Stimulated activated CD4-positive, alpha-beta T cell treated with anti-CD3 and anti-CD28 coated beads, Interleukin-4, amount 100 ng/mL, for 1 hour (primary cell): ENCODE results near the gene CAMK1D.
"Not testable (repeated sequence)": the region's sequence is repeated elsewhere in the genome, so short reads cannot be mapped to it uniquely, and the experiment has no call there.

Source experiments
- DNase-seq: peaks from one replicate; pipeline ENCODE4 v3.0.0-alpha.2; 2020

The CAMK1D gene

DNA sequence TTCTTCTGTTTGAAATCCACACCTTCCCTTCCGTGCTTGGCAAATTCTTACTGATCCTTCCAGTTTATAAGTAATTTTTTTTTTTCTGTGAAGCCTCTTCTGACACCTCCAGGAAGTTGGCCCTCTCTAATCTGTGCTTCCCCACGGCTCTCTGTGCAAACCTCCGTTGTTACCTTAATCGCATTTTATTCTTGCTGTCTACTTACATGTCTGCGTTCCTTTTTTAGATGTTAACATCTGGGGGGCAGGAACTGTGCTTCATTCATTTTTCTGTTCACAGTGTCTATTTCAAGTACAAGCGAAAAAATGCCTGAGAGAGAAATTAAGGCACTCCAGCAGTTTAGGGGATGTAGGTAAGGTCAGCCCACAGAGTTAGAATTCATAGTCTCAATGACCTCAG, 8.4 kb upstream of the CAMK1D start:
- no peak for DNase-seq

GRCh38 chr10:12341526-12341925, 7.8 kb upstream of the CAMK1D start:
- no peak for DNase-seq

GRCh38 chr10:12344375-12345110, 4.8 kb upstream of the CAMK1D start:
- no peak for DNase-seq

- DNase-seq: no peak
Observed at GRCh38 chr10:12346707-12347106, 2.6 kb upstream of the CAMK1D start.

GRCh38 chr10:12348294-12348869, 965 bp upstream of the CAMK1D start:
- DNase-seq: no peak

- DNase-seq: no peak
Observed at GRCh38 chr10:12349629-12350166, 351 bp downstream of the CAMK1D start.

- DNase-seq: peak; percentile 45
Observed at GRCh38 chr10:12350167-12350872, 973 bp downstream of the CAMK1D start.

DNA sequence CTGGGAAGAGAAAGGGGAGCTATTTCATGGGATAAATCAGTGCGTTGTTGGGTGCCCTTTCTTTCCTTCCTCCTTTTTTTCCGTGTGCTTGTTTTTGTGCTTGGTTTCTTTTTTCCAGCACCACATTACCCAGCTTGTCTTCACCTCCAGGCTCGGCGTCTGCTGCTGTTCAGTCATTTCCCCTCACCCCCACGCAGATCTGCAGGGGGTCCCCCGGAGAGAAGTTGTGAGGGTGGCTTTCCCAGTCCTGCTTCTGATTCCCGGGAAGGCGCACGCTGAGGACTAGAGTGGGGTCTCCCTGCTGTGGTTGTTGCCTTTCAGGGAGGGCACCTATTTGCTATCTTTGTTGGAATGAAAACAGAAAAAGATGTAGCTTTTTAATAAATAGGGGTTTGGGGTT, 1.6 kb downstream of the CAMK1D start:
- DNase-seq: no peak

- no peak for DNase-seq
Observed at GRCh38 chr10:12351447-12351846, 2.1 kb downstream of the CAMK1D start.

- DNase-seq: no peak
Observed at GRCh38 chr10:12351889-12352288, 2.5 kb downstream of the CAMK1D start.

DNA sequence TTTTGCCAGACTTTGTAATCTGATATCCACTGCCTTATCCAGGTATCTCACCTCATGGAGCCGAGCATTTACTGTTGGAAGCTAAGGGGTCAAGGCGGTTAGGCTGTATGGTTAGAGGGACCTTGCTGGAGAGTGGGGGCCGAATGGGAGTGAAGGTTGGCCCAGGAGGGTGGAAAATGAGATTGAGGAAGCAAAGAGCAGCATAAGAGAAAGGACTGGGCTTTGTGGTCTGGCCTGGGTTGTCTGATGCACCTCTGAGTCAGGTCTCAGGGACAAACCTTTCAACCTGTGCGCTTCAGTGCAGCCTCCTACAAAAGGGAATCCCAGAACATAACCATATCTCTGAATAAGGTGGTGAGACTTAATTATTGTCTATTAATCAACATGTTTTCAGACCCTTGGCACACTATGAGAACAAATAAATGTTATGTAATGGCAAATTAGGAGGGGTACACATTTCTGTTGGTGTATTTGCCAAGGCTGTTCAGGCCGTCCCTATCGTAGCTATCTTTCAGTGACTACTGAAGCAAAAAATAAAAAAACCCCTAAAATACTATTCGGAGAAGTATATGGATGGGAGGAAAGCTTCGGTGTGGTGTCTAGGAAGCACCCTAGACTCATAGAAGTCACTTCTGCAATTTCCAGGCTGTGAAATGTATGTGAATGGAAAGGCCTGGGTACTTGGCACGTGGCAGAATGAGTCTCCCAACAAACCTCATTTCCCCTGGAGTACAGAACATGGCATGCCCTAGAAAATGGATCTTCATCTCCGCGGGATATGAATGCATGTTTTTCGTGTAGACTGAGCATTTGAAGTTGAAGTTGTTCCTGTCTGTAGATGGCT, 4.3 kb downstream of the CAMK1D start:
- no peak for DNase-seq

DNA sequence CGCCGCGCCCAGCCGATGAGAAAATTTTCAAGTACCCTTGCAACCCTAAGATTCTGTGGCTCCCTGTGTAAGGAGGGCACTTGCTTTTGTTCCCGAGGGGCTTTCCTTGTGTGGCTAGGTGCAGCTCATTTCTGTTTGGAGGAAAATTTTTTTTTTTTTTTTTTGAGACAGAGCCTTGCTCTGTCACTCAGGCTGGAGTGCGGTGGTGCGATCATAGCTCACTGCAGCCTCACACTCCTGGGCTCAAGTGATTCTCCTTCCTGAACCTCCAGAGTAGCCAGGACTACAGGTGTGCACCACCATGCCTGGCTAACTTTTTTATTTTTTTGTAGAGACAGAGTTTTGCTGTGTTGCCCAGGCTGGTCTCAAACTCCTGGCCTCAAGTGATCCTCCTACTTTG, 5.3 kb downstream of the CAMK1D start:
- DNase-seq: not testable (repeated sequence)

DNA sequence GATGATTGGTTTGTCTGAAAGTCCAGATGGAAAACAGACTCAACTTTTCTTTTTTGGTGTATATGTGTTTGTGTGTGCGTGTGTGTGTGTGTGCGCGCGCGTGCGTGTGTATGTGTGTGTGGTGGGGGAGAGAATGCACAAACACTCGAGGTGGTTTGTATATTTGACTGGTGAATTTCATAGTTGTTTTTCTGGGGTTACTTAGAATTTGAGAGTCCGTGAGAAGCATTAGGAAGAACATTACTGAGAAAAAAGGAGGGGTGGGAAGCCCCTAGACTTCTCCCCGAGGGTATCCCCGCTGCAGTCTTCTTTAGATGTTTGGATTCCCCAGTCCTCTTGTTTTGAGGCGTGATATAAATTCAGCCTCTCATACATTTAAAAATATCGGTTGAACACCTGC, 6.0 kb downstream of the CAMK1D start:
- no peak for DNase-seq

GRCh38 chr10:12357525-12358151, 8.3 kb downstream of the CAMK1D start:
- no peak for DNase-seq

GRCh38 chr10:12358863-12359564, 9.7 kb downstream of the CAMK1D start:
- no peak for DNase-seq

DNA sequence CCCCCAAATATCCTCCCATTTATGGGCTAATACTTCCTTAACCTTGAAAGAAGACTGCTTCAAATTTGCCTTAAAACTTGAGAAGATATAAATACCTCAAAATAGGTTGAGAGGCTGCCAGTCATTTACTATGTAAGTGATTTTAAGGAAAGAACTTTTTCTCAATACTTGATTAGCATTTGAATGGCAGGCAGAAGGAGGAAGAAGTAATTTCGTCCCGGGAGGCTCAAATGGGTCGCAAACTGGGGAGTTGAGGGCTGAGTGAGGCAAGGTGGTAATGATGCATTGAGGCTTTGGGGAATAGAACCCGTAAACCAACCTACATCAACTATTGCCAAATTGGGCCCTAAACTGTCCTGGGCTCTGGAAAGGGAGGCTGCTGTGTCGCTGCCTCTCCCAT, 11.1 kb downstream of the CAMK1D start:
- no peak for DNase-seq

DNA sequence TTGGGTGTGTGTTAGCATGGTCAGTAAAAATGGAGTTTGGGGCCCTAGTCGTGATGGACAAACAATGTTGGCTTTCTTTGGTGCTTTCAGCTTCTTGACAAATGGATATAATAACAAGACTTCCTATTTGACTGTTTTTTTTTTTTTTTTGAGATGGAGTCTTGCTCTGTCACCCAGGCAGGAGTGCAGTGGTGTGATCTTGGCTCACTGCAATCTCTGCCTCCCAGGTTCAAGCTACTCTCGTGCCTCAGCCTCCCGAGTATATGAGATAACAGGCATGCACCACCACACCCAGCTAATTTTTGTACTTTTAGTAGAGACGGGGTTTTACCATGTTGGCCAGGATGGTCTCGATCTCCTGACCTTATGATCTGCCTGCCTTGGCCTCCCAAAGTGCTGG, 11.8 kb downstream of the CAMK1D start:
- DNase-seq: not testable (repeated sequence)

- no peak for DNase-seq
Observed at GRCh38 chr10:12364559-12364958, 15.2 kb downstream of the CAMK1D start.

- DNase-seq: no peak
Observed at GRCh38 chr10:12367272-12367671, 17.9 kb downstream of the CAMK1D start.

- no peak for DNase-seq
Observed at GRCh38 chr10:12369982-12370381, 20.6 kb downstream of the CAMK1D start.

- no peak for DNase-seq
Observed at GRCh38 chr10:12372846-12373245, 23.5 kb downstream of the CAMK1D start.

GRCh38 chr10:12375076-12375504, 25.7 kb downstream of the CAMK1D start:
- no peak for DNase-seq
